AG10803 (cell line): ENCODE data around the gene GNAO1.

Experiments
- DNase-seq: peaks from one replicate; pipeline ENCODE4 v3.0.0; 2010; ENCODE audit warnings: low read depth
- H3K4me3 ChIP-seq: 2 replicates; pipeline ENCODE4 v1.5.1; 2011; ENCODE audit warnings: mild to moderate bottlenecking, low read length, control low read depth
- CTCF ChIP-seq: conservative IDR thresholded peaks from 2 replicates; pipeline ENCODE4 v1.5.1; 2011; ENCODE audit warnings: mild to moderate bottlenecking, low read length, control low read depth, inconsistent platforms

Gene GNAO1

GRCh38 chr16:56357765-56358322, 166.6 kb downstream of the GNAO1 start:
- no peak overlapping the region for H3K4me3 ChIP-seq
- no peak for TF ChIP-seq CTCF
- DNase-seq: no peak

DNA sequence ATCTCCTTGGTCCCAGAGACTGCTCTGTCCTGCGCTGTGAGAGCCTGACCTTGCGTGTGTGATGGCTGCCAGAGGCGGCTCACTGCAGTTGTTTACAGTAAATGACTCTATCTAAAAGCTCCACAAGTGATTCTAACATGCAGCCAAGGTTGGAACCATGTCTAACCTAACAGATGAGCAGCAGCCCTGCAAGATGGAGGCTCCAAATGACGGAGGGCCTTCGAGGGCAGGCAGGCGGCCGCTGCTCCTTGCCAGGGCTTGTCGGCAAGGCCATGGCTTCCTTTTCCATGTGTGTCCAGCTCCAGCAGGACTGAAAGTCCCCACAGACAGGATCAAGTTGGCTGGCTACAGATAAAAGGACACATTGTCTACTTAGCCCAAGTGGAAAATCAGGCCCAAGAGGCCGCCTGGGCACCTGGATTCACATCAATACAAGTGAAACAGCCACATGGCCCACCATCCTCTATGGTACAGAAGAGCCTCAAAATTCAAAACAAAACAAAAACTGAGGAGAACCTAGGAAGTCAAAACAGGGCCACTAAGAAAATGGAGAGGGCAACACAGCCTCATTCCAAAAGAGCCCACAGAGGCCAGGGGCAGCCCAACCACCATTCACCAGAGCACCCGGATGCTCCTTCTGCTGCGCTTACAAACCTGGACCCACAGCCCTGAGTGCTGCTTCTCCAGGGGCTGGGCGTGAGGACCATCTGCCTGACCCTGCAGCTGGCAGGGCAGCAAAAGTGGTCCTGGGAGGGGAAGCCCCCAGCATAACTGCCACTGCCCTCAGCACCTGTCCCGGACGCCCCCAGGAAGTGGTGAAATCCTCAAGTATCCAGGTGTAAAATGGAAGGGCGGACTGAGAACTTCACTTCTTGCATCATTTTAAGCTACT, 169.1 kb downstream of the GNAO1 start:
- H3K4me3 ChIP-seq: no peak overlapping the region
- no peak for TF ChIP-seq CTCF
- no peak for DNase-seq

DNA sequence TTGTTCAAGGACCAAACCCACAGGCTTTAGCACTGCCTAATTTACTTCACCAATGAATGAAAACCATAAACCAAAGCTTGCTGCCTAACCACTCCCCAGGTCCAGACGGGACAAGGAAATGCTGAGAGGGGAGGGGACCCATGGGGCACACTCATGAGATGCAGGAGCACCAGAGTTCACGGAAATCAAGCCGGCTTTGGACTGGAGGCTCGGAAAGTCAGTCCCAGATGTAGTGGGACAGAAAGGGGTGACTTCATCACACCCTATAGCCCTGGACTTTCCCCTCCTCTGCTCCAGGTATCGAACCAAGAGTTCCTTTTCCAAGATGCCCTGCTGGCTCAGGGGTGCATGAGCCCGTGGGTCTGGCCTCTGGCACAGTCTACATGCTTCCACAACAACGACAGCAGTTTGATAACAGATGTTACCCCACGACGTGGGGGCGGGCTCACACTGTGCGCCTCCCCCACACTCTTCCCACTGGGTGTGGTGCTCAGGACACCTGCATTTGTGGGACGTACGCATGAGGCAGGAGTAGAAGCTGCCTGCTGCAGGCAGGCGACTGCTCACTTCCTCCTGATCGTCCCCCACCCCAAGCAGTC, 170.9 kb downstream of the GNAO1 start:
- DNase-seq: no peak
- H3K4me3 ChIP-seq: no peak overlapping the region
- TF ChIP-seq CTCF: no peak

- no peak for TF ChIP-seq CTCF
- DNase-seq: no peak
- H3K4me3 ChIP-seq: no peak overlapping the region
Measured at GRCh38 chr16:56362706-56363105, 171.4 kb downstream of the GNAO1 start.

DNA sequence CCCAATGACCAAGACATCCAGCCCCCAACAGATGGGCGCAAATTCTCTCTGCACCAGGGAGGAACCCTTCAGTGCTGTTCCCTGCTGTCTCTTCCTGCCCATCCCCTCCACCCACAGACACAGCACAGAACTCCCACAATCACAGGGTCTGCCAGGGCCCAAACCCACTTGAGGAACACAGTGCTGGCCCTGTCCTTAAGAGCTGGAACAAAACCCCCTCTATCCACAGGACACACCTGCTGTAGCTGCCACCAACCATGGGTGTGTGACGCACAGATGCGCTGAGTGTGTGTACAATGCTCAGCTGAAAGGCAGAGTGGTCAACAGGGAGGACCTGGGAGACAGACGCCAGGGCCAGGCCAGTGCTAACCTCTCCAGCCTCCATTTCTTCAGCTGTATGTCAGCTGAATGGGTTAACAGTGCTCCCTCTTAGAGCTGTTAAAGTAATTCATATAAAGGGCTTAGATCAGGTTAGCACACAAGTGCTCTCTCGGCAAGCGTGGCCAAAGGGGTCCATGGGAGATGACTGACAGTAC, 172.0 kb downstream of the GNAO1 start:
- no peak for TF ChIP-seq CTCF
- no peak for DNase-seq
- no peak overlapping the region for H3K4me3 ChIP-seq

DNA sequence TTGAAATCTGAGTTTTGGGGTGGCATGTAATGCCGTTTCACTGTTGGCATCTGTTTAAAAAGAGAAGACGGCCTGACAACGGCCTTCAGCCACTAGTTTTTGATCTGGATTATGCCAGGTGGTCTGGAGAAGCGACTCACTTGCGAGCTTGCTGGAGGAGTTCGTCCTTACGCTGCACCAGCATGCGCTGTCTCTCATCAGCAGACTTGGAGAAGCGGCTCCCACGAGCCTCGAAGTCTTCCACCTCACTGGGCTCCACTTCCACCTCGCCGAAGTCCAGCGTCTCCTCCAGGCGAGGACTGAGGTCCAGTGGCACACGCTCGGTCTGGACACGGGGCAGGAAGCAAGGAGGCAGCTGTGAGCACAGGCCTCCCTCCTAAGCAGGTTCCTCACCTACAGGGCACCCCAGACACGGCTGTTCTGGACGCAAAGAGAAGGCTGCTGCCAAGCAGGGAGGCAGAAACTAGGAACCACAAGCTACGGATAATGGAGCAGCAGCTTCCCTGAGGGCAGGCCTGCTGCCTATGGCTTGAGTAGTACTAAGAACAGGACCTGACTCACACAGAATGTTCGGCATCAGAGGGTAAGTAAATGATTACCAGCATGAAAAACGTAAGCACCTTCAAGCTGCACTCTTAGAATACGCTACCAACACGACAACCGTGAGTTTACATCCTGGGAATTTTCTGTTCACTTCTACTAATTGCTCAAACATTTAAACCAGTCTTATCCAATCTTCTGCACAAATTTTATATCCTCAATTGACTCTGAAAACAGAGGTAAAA, 172.7 kb downstream of the GNAO1 start:
- DNase-seq: no peak
- no peak overlapping the region for H3K4me3 ChIP-seq
- TF ChIP-seq CTCF: no peak
